NCI-H2081 (cell line): Measurements from ENCODE around the gene NT5C2.
"Not testable (repeated sequence)": the region's sequence is repeated elsewhere in the genome, so short reads cannot be mapped to it uniquely, and the experiment has no call there.

Experiments used
- DNase-seq, 2 experiments: peaks; one replicate each; lab custom pipeline; 2025; lab: John Stamatoyannopoulos, UW

NT5C2 gene

DNA sequence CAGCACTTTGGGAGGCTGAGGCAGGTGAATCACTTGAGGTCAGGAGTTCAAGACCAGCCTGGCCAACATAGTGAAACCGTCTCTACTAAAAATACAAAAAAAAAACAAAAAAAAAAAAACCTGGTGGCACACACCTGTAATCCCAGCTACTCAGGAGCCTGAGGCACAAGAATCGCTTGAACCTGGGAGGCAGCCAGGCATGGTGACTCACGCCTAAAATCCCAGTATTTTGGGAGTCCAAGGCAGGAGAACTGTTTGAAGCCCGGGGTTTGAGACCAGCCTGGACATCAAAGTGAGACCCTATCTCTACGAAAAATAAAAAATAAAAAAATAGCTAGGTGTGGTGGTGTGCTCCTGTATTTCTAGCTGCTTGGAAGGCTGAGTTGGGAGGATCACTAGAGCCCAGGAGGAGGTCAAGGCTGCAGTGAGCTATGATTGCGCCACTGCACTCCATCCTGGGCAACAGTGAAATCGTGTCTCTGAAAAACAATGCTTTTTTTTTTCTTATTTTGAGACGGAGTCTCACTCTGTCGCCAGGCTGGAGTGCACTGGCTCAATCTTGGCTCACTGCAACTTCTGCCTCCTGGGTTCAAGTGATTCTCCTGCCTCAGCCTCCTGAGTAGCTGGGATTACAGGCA lies 29.2 kb downstream of the NT5C2 start:
- not testable (repeated sequence) for DNase-seq

DNA sequence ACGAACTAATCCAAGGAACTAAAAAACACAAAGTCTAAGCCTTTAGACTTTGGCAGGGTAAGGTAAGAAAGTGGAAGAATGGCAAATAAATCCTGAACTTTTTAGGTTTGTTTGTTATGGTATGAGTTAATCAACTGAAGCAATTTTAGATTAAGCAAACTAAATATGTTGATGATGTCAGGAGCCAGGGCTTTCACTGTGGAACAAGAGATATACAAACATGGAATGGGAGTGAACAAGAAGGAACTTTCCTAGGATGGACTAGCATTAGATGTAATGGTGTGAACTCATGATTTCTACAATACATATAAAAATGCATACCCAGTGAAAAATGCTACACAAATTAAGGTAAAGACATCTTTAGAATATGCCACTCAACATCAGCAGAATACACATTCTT lies 35.8 kb downstream of the NT5C2 start:
- no peak for DNase-seq

DNA sequence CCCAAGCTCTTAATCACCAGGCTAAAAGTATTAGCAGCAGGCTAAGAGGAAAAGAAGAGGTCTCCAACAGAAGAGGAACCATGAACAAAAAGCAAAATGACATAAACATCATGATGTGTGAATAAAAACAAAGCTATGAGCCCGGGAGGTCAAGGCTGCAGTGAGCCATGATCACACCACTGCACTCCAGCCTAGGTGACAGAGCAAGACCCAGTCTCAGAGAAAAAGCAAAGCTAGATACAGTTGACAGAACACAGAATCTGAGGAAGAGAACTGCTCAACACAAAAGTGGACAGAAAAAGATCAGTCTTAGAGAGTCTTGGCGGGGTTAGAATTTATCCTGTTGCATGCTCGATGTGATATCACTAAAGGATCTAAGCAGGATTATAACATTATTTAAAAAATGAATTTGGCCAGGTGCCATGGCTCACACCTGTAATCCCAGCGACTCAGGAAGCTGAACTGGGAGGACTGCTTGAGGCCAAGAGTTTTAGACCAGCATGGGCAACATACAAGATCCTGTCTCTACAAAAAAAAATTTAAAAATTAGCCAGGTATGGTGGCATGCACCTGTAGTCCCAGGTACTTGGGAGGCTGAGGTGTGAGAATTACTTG lies 37.5 kb downstream of the NT5C2 start:
- DNase-seq: no peak

GRCh38 chr10:103154521-103155299 lies 38.4 kb downstream of the NT5C2 start:
- no peak for DNase-seq

- DNase-seq: peak in 1 of 2 experiments; percentile 35
Observed at GRCh38 chr10:103153302-103154197, 39.5 kb downstream of the NT5C2 start.

DNA sequence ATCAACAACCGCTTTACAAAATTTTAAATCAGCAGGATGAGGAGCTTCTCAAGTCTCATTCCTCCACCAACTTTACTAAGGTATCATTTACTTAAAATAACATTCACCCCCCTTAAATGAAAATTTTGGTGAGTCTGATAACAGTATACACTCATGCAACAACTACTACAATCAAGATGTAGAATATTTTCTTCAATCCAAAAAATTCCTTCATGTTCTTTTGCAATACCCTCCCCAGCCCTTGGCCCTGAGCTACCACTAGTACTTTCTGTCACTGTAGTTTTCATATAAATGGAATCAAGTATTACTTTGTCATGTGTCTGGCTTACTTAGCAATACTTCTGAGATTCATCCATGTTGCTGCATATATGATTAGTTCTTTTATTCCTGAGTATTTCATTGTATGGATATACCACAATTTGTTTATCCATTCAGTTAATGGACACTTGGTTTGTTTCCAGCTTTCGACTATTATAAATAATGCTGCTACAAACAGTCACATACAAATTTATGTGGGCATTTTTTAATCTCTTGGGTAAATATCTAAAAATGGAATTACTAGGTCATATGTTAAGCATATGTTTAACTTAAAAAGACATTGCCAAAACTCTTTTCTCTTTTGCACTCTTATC lies 43.0 kb downstream of the NT5C2 start:
- DNase-seq: no peak

DNA sequence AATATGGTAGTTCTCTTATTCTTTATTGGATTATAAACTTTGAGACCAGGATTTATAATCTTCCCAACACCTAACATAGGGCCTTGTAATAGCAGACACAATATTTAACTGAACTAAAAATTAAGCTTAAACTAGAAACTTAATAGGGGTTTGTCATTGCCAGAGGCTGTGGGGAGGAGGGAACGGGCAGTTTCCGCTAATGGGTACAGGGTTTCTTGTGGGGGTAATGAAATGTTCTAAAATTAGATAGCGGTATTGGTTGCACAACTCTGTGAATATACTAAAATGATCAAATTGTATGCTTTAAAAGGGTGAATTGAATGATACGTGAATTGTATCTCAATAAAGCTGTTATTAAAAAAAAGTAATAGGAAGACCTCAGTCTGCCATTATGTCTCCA lies 45.4 kb downstream of the NT5C2 start:
- DNase-seq: no peak

GRCh38 chr10:103145860-103146466 lies 47.1 kb downstream of the NT5C2 start:
- no peak for DNase-seq

DNA sequence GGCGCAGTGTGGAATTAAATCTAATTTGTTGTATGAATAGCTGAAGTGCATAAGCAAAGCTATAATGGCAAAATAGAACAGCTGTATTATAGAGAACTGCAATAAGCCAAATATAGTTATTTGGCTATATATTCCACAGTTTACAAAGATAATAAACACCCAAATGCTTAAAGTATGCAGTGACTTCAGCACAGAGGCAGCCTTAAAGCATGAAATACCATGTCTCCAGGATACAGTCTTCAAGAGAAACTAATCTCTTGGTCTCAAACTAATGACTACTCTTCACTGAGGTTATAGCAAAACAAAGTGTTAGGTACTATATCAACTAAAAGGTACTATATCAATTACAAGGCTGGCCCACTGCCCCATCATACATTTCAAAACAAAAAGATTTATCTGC lies 48.0 kb downstream of the NT5C2 start:
- no peak for DNase-seq

- DNase-seq: no peak
Observed at GRCh38 chr10:103144041-103144440, 49.0 kb downstream of the NT5C2 start.

- not testable (repeated sequence) for DNase-seq
Observed at GRCh38 chr10:103143641-103144040, 49.4 kb downstream of the NT5C2 start.

DNA sequence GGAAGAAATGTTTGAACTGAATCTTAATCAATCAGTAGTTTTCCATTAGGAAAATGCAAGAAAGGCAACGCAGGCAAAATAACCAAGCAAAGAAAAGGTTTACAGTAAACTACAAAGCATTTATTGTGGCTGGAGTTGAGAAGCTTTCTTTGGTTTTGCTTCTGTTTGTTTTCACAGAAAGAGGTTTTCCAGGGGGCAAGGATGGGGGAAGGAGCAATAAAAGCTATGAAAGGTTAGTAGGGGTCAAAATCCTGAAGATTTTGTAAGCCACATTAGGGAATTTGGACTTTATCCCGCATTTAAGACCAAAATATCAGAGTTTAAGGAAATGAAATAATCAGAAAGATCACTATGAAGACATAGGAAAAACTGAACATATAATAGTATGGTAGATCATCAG lies 51.1 kb downstream of the NT5C2 start:
- no peak for DNase-seq

DNA sequence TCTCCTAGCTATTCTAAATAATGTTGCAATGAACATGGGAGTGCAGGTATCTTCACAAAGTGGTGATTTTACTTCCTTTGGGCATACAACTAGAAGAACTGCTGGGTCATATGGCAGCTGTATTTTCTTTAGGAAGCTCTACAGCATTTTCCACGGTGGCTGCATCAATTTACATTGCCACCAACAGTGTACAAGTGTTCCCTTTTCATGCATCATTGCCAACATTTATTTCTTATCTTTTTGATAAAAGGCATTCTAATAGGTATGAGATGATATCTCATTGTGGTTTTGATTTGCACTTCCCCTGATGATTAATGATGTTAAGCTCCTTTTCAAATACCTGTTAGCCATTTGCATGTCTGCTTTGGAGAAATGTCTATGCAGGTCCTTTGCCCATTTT lies 52.6 kb downstream of the NT5C2 start:
- no peak for DNase-seq

- DNase-seq: no peak
Observed at GRCh38 chr10:103139803-103140202, 53.3 kb downstream of the NT5C2 start.

DNA sequence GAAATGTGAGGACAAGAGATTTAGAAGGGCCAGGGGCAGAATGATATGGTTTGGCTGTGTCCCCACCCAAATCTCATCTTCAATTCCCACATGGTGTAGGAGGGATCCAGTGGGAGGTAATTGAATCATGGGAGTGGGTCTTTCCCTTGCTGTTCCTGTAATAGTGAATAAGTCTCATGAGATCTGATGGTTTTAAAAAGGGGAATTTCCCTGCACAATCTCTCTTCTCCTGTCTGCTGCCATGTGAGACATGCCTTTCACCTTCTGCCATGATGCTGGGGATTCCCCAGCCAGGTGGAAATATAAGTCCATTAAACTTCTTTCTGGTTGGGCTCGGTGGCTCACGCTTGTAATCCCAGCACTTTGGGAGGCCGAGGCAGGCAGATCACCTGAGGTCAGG lies 57.9 kb downstream of the NT5C2 start:
- not testable (repeated sequence) for DNase-seq

- no peak for DNase-seq
Observed at GRCh38 chr10:103130910-103131309, 62.2 kb downstream of the NT5C2 start.

- not testable (repeated sequence) for DNase-seq
Observed at GRCh38 chr10:103130180-103130579, 62.9 kb downstream of the NT5C2 start.

GRCh38 chr10:103127241-103127640 lies 65.8 kb downstream of the NT5C2 start:
- no peak for DNase-seq

GRCh38 chr10:103125323-103126267 lies 67.5 kb downstream of the NT5C2 start:
- DNase-seq: no peak
